H1 (cell line): ENCODE measurements around the gene HIPK2. TPM values are rescaled to one million over a fixed set of nuclear protein-coding genes. Genes with fewer than 3 reads are reported as not detected.

Source experiments
- CTCF ChIA-PET: fragments of 300-600 bp; sonication (Branson Sonifier 250); formaldehyde crosslinking; loops from one replicate; lab custom pipeline; 2021; ENCODE audit not compliant: partially characterized antibody; lab: Charles Lee
- POLR2A ChIA-PET: fragments of 300-600 bp; sonication (Branson Sonifier 250); formaldehyde crosslinking; loops from one replicate; lab custom pipeline; 2021; ENCODE audit warnings: inconsistent platforms; ENCODE audit not compliant: partially characterized antibody; lab: Charles Lee
- DNase-seq, 2 experiments: peaks; one replicate each; pipeline versions ENCODE4 v3.0.0 to v3.0.0-alpha.2; 2010 to 2022; ENCODE audit warnings: low spot score in 2 of 2, low read depth in 1 of 2, mixed read lengths in 1 of 2
- FAIRE-seq: peaks from 2 replicates; lab custom pipeline; 2011; peaks lifted over from hg19 to GRCh38; lab: Jason Lieb, UNC
- H2AFZ ChIP-seq: 2 replicates; pipeline ENCODE4 v1.8.1; 2012; ENCODE audit warnings: low read length, inconsistent platforms
- H2AK5ac ChIP-seq: 2 replicates; pipeline ENCODE4 v1.6.1; 2013; ENCODE audit warnings: low read depth, low read length
- H2BK120ac ChIP-seq: replicated peaks from 2 replicates; pipeline ENCODE3; 2013; ENCODE audit warnings: low read depth, low read length, inconsistent platforms
- H2BK12ac ChIP-seq: 2 replicates; pipeline ENCODE4 v1.6.1; 2013; ENCODE audit warnings: low read depth, low read length
- H2BK15ac ChIP-seq: 2 replicates; pipeline ENCODE4 v1.6.1; 2013; ENCODE audit warnings: low read length
- H2BK20ac ChIP-seq: 2 replicates; pipeline ENCODE4 v1.6.1; 2013; ENCODE audit warnings: low read length
- H2BK5ac ChIP-seq: 2 replicates; pipeline ENCODE4 v1.6.1; 2013; ENCODE audit warnings: low read depth, low read length
- H3K14ac ChIP-seq: 2 replicates; pipeline ENCODE4 v1.6.1; 2013; ENCODE audit warnings: inconsistent platforms; ENCODE audit not compliant: insufficient read length
- H3K18ac ChIP-seq: 2 replicates; pipeline ENCODE4 v1.6.1; 2013; ENCODE audit warnings: low read length; ENCODE audit errors: extremely low read depth
- H3K23ac ChIP-seq: 2 replicates; pipeline ENCODE4 v1.6.1; 2013; ENCODE audit warnings: inconsistent platforms; ENCODE audit not compliant: insufficient read length
- H3K23me2 ChIP-seq: 2 replicates; pipeline ENCODE4 v1.6.1; 2013; ENCODE audit warnings: low read depth, low read length
- H3K27ac ChIP-seq: 2 replicates; pipeline ENCODE4 v1.6.1; 2011; ENCODE audit warnings: low read depth, low read length, inconsistent platforms
- H3K27me3 ChIP-seq, 4 experiments: replicated peaks in 1 of 4; 1 replicate in 1 of 4; 2 replicates in 3 of 4; pipeline versions ENCODE4 v1.6.1 to v1.8.1; 2011 to 2013; ENCODE audit warnings: low read length in 3 of 4, mild to moderate bottlenecking in 3 of 4, inconsistent platforms in 2 of 4, mixed read lengths in 2 of 4, moderate library complexity in 1 of 4; ENCODE audit not compliant: control insufficient read depth in 3 of 4, insufficient read depth in 3 of 4; ENCODE audit errors: extremely low read depth in 1 of 4
- H3K36me3 ChIP-seq, 4 experiments: 2 replicates each; pipeline versions ENCODE4 v1.6.1 to v1.8.1; 2011 to 2013; ENCODE audit warnings: mild to moderate bottlenecking in 4 of 4, low read length in 3 of 4, moderate library complexity in 2 of 4, control low read depth in 1 of 4, inconsistent platforms in 1 of 4; ENCODE audit not compliant: insufficient read depth in 4 of 4, control insufficient read depth in 2 of 4
- H3K4ac ChIP-seq: replicated peaks from 2 replicates; pipeline ENCODE3; 2013; ENCODE audit warnings: low read length, low read depth, mixed read lengths, inconsistent platforms; ENCODE audit not compliant: insufficient read length
- H3K4me1 ChIP-seq, 4 experiments: replicated peaks in 1 of 4; 1 replicate in 1 of 4; 2 replicates in 3 of 4; pipeline versions ENCODE4 v1.6.1 to v1.8.1; 2011 to 2013; ENCODE audit warnings: low read length in 3 of 4, inconsistent platforms in 2 of 4, mixed read lengths in 1 of 4; ENCODE audit not compliant: insufficient read depth in 4 of 4, control insufficient read depth in 3 of 4
- H3K4me2 ChIP-seq, 2 experiments: 2 replicates each; pipeline versions ENCODE4 v1.6.1 to v1.8.1; 2011 to 2013; ENCODE audit warnings: low read depth in 2 of 2, low read length in 2 of 2, control low read depth in 1 of 2, inconsistent platforms in 1 of 2, mild to moderate bottlenecking in 1 of 2; ENCODE audit not compliant: insufficient read depth in 1 of 2
- H3K4me3 ChIP-seq, 4 experiments: fragments of 200-600, 300-600 bp in 1 of 4; sonication (generic), shearing (Covaris generic), sonication (Bioruptor Twin) in 1 of 4; 2 replicates each; pipeline versions ENCODE4 v1.5.1 to v1.8.1; 2011 to 2016; ENCODE audit warnings: low read length in 4 of 4, low read depth in 3 of 4, control low read depth in 2 of 4, inconsistent platforms in 2 of 4, mild to moderate bottlenecking in 2 of 4, mixed read lengths in 1 of 4, moderate library complexity in 1 of 4; ENCODE audit not compliant: insufficient read depth in 2 of 4; ENCODE audit errors: extremely low read depth in 1 of 4
- H3K56ac ChIP-seq: replicated peaks from 2 replicates; pipeline ENCODE3; 2013; ENCODE audit warnings: low read depth, mild to moderate bottlenecking, mixed read lengths, low read length, inconsistent platforms; ENCODE audit not compliant: insufficient read length
- H3K79me1 ChIP-seq: 2 replicates; pipeline ENCODE4 v1.6.1; 2013; ENCODE audit warnings: low read depth, low read length, control low read depth
- H3K79me2 ChIP-seq, 2 experiments: 2 replicates each; pipeline versions ENCODE4 v1.6.1 to v1.8.1; 2012 to 2013; ENCODE audit warnings: low read length in 2 of 2, mild to moderate bottlenecking in 2 of 2, inconsistent platforms in 1 of 2; ENCODE audit not compliant: insufficient read depth in 2 of 2, control insufficient read depth in 1 of 2
- H3K9ac ChIP-seq, 4 experiments: replicated peaks in 1 of 4; 1 replicate in 1 of 4; 2 replicates in 3 of 4; pipeline versions ENCODE4 v1.6.1 to v1.8.1; 2011 to 2013; ENCODE audit warnings: low read depth in 3 of 4, low read length in 3 of 4, control low read depth in 2 of 4, mild to moderate bottlenecking in 2 of 4, moderate library complexity in 2 of 4, inconsistent platforms in 1 of 4; ENCODE audit errors: extremely low read depth in 1 of 4
- H3K9me3 ChIP-seq, 2 experiments: 2 replicates each; pipeline versions ENCODE4 v1.6.1 to v1.8.1; 2012 to 2013; ENCODE audit warnings: mild to moderate bottlenecking in 2 of 2, moderate library complexity in 2 of 2, control low read depth in 1 of 2, inconsistent platforms in 1 of 2, low read depth in 1 of 2, low read length in 1 of 2, mixed read lengths in 1 of 2; ENCODE audit not compliant: insufficient read depth in 2 of 2
- H4K20me1 ChIP-seq, 2 experiments: replicated peaks in 1 of 2; 2 replicates each; pipeline versions ENCODE3 to v1.8.1; 2011 to 2013; ENCODE audit warnings: inconsistent platforms in 2 of 2, low read length in 2 of 2, mild to moderate bottlenecking in 1 of 2; ENCODE audit not compliant: insufficient read depth in 2 of 2, control insufficient read depth in 1 of 2
- H4K5ac ChIP-seq: 2 replicates; pipeline ENCODE4 v1.6.1; 2013; ENCODE audit warnings: low read length, low read depth, mixed read lengths, inconsistent platforms; ENCODE audit not compliant: insufficient read length
- H4K8ac ChIP-seq: 2 replicates; pipeline ENCODE4 v1.8.0; 2013; ENCODE audit warnings: mild to moderate bottlenecking, moderate library complexity, low read length, inconsistent platforms; ENCODE audit not compliant: insufficient read depth; ENCODE audit errors: extremely low read depth
- H4K91ac ChIP-seq: replicated peaks from 2 replicates; pipeline ENCODE3; 2013; ENCODE audit warnings: low read length, mixed read lengths, inconsistent platforms; ENCODE audit not compliant: insufficient read length
- ASH2L ChIP-seq: fragments of 200-600, 300-600 bp; sonication (generic); IDR thresholded peaks from one replicate; pipeline ENCODE4 v1.7.1; 2017; ENCODE audit warnings: low read length
- BRCA1 ChIP-seq: IDR thresholded peaks from 2 replicates; pipeline ENCODE4 v1.6.1; 2012; ENCODE audit warnings: low read depth, low read length, improper control_type of control experiment
- CBX5 ChIP-seq: fragments of 300-800, 300-1000 bp; sonication (generic); IDR thresholded peaks from 2 replicates; pipeline ENCODE4 v1.7.1; 2016; ENCODE audit warnings: antibody characterized with exemption, low read length, low read depth
- CEBPB ChIP-seq: IDR thresholded peaks from 2 replicates; pipeline ENCODE4 v1.6.1; 2012; ENCODE audit warnings: low read depth, low read length
- SP2 ChIP-seq: IDR thresholded peaks from 2 replicates; pipeline ENCODE4 v1.6.1; 2012; ENCODE audit warnings: mild to moderate bottlenecking, low read length, inconsistent platforms
- WGBS, 2 experiments: shearing (Covaris generic) in 1 of 2; methylation state at CpG; one replicate each; pipeline versions ENCODE4 v1.1.6 to v1.1.7; 2013 to 2015; ENCODE audit warnings: low lambda C conversion rate in 2 of 2, mixed read lengths in 2 of 2, inconsistent platforms in 1 of 2, low coverage in 1 of 2, missing lambda C conversion rate in 1 of 2; ENCODE audit not compliant: insufficient replicate concordance in 2 of 2, insufficient coverage in 1 of 2, insufficient read length in 1 of 2; ENCODE audit errors: extremely low coverage in 1 of 2, missing lambda C conversion rate in 1 of 2; 5-methylcytosine and 5-hydroxymethylcytosine counted together
- polyA plus RNA-seq, 7 experiments: library from polyadenylated mRNA; depleted of rRNA in 3 of 7; stranded (reverse) in 5 of 7; unstranded in 2 of 7; fragments of >200 nt in 5 of 7; fragments of 200-250 nt in 2 of 7; gene quantifications; 1 replicate in 5 of 7; 2 replicates in 1 of 7; 4 replicates in 1 of 7; pipeline versions ENCODE4 v1.2.1 to v1.2.3, GENCODE V29; 2011 to 2013; ENCODE audit warnings: missing spikeins in 2 of 7, mixed read lengths in 2 of 7
- total RNA-seq: library from RNA; stranded (reverse); fragmentation: NEBNext Ultra II Directional; extraction: Animal tissue kit (Norgen Biotek cat#: 25700); gene quantifications from 2 replicates; pipeline ENCODE4 v1.2.1, GENCODE V29; 2021
- TF ChIP-seq, protein P1 (sequence below): IDR thresholded peaks from 2 replicates; pipeline ENCODE4 v1.6.1; 2012; ENCODE audit warnings: inconsistent platforms

HIPK2 gene
- total and polyA plus RNA-seq, 2 of the 8 experiments (the other 6 are each of a cell fraction or from before 2014, with no cell fraction given) = 8.3 to 24.3 TPM

DNA sequence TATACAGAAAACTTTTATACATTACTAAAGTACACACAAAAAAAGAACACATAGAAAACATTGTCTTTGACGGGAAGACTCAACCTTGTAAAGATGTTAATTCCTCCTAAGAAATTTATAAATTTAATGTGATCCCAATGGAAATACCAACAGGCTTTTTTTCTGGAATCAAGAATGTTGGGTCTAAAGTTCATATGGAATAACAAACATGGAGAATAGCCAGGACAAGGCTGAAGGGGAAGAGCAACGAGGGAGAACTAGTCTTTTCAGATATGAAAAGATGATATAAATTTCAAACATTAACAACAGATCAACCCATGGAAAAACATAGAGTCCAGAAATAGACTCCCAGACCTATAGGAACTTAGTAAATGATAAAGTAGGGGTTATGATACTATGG, 19.8 kb downstream of the HIPK2 start:
- Histone ChIP-seq H2BK120ac (no peak overlapping the region), H3K4me2 (no peak overlapping the region), H2BK20ac (no peak overlapping the region), H2AFZ (no peak overlapping the region), H3K23me2 (no peaks in the 10 kb centered on the region), H3K14ac (no peak overlapping the region), H2BK12ac (no peak overlapping the region), H3K27ac (no peak overlapping the region), H4K5ac (no peak overlapping the region), H4K20me1 (no peaks in the 10 kb centered on the region), H3K79me1 (peaks cover 2% of the 10 kb centered on the region; the same call in 1 of the 2 replicates), H4K8ac (no peak overlapping the region), H3K9ac (no peak overlapping the region), H3K9me3 (no peaks in the 10 kb centered on the region), H3K79me2 (peaks cover 0 to 14% of the 10 kb centered on the region in 2 experiments; a peak in 1 of 4 replicates), H2BK15ac (no peak overlapping the region), H3K56ac (no peak overlapping the region), H3K4me3 (no peak overlapping the region), H3K27me3 (no peaks in the 10 kb centered on the region), H3K36me3 (no peaks in the 10 kb centered on the region), H3K23ac (no peak overlapping the region), H3K18ac (no peak overlapping the region), H2BK5ac (no peak overlapping the region), H2AK5ac (no peak overlapping the region), H3K4ac (no peak overlapping the region), H3K4me1 (0 out of 7 replicates have a peak, but pooled peaks cover 0 to 2% (median 0%) of the 10 kb centered on the region in 4 experiments), H4K91ac (no peak overlapping the region)
- no peak for FAIRE-seq
- TF ChIP-seq, protein P1, sequence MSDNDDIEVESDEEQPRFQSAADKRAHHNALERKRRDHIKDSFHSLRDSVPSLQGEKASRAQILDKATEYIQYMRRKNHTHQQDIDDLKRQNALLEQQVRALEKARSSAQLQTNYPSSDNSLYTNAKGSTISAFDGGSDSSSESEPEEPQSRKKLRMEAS = no peak
- TF ChIP-seq CEBPB (no peak), SP2 (no peak), ASH2L (no peak), CBX5 (no peak), BRCA1 (no peak)
- CTCF ChIA-PET = interaction anchor here (1.0 kb wide), 1 partner anchor 11 kb away, joined by 3 read pairs; no protein-coding TSS in a partner anchor
- POLR2A ChIA-PET = interaction anchor here (0.6 kb wide), 1 partner anchor 208 kb away, joined by 3 read pairs; no protein-coding TSS in a partner anchor
- no peak for DNase-seq
- WGBS, 2 experiments = 78% methylated on average over 2 of the region's 2 CpGs; no CpG with 5 or more reads in 1 of the 2 experiments
